Aorta (tissue), 5 donors: ENCODE results near the gene SUMO1. TPM values are rescaled to one million over a fixed set of nuclear protein-coding genes. Genes with fewer than 3 reads are reported as not detected.

Experiments used
- ATAC-seq: fragments of 200-7000 bp; cut with Tn5 transposase; one replicate; pipeline ENCODE4 v1.9.1; 2022; ENCODE audit warnings: moderate library complexity; ENCODE audit not compliant: low FRiP score
- DNase-seq, 2 donors: peaks; one replicate each; pipeline ENCODE4 v3.0.0-alpha.2; 2020
- H3K27ac ChIP-seq, 2 donors: one replicate each; pipeline ENCODE4 v1.5.1; 2013; ENCODE audit warnings: low read length in 2 of 2, mild to moderate bottlenecking in 2 of 2, moderate library complexity in 2 of 2, control low read depth in 1 of 2, inconsistent platforms in 1 of 2, low read depth in 1 of 2
- H3K27me3 ChIP-seq, 2 donors: one replicate each; pipeline ENCODE4 v1.6.1; 2013; ENCODE audit warnings: control low read depth in 1 of 2, low read length in 1 of 2, mild to moderate bottlenecking in 1 of 2, moderate library complexity in 1 of 2; ENCODE audit not compliant: insufficient read depth in 2 of 2, control insufficient read depth in 1 of 2
- H3K36me3 ChIP-seq, 2 donors: one replicate each; pipeline ENCODE4 v1.6.1; 2013; ENCODE audit warnings: control low read depth in 1 of 2, low read length in 1 of 2, mild to moderate bottlenecking in 1 of 2; ENCODE audit not compliant: insufficient read depth in 2 of 2, control insufficient read depth in 1 of 2
- H3K4me1 ChIP-seq, 2 donors: one replicate each; pipeline ENCODE4 v1.6.1; 2013; ENCODE audit warnings: low read length in 2 of 2, control low read depth in 1 of 2, mild to moderate bottlenecking in 1 of 2, moderate library complexity in 1 of 2; ENCODE audit not compliant: insufficient read depth in 2 of 2, control insufficient read depth in 1 of 2
- H3K4me3 ChIP-seq, 2 donors: one replicate each; pipeline ENCODE4 v1.5.1; 2013; ENCODE audit warnings: low read length in 2 of 2, control low read depth in 1 of 2, mild to moderate bottlenecking in 1 of 2
- H3K9me3 ChIP-seq: one replicate; pipeline ENCODE4 v1.6.1; 2013; ENCODE audit warnings: mild to moderate bottlenecking, low read length; ENCODE audit not compliant: control insufficient read depth
- WGBS, 2 donors: extraction: QIAGEN DNeasy Blood & Tissue Kit; methylation state at CpG; one replicate each; pipeline ENCODE4 v1.1.7; 2013; 5-methylcytosine and 5-hydroxymethylcytosine counted together
- intact Hi-C, 2 donors: fragments of 100-400 bp; cut with DNase I; formaldehyde crosslinking; loops; one replicate each; pipeline versions ENCODE4 v1.14.2 to v1.15.0; 2022
- polyA plus RNA-seq, 2 donors: library from polyadenylated mRNA; stranded (reverse); fragments of 200-250 nt; gene quantifications; one replicate each; pipeline ENCODE4 v1.2.3, GENCODE V29; 2013
- total RNA-seq, 2 donors: library from RNA; stranded (reverse); fragmentation: NEBNext Ultra II Directional; extraction: Animal tissue kit (Norgen Biotek cat#: 25700); gene quantifications; one replicate each; pipeline ENCODE4 v1.2.1, GENCODE V29; 2021
- donor health status: healthy with polysubstance abuse.
- donor health status: Bipolar disorder and iron deficiency.
- donor health status: DM: no; HTN: no; CAD: no.
- donor health status: DM: no; HTN: no; CAD: no.
- donor health status: DM: yes; HTN: yes; CAD: no.

Gene SUMO1
- total and polyA plus RNA-seq, 4 donors: 57.4 to 161 (median 73.9) TPM

DNA sequence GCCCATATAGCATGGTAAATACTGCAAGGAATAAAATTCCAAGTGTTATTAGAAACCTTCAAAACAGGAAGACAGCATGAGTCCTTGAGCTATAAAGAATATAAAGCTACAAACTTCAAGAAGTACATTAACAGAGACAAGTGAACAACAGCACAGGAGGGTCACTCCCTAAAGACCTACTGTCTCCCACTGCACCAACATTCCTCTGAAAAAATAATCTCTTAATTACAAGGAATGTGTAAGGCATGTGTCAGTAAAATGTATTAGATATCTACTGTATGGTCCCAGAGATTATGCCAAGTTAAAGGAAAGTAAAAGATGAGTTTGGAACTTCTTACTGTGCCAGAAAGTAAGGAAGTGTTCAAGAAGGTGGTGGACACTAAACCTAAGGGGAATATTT lies 29.9 kb downstream of the SUMO1 start:
- DNase-seq (no peak), ATAC-seq (no peak)
- no peak overlapping the region for H3K4me3 ChIP-seq
- no peaks in the 10 kb centered on the region for H3K9me3 ChIP-seq
- H3K27ac ChIP-seq: no peak overlapping the region
- H3K27me3 ChIP-seq: no peaks in the 10 kb centered on the region
- intact Hi-C loops: no loop called here
- no peaks in the 10 kb centered on the region for H3K36me3 ChIP-seq
- H3K4me1 ChIP-seq: no peaks in the 10 kb centered on the region

DNA sequence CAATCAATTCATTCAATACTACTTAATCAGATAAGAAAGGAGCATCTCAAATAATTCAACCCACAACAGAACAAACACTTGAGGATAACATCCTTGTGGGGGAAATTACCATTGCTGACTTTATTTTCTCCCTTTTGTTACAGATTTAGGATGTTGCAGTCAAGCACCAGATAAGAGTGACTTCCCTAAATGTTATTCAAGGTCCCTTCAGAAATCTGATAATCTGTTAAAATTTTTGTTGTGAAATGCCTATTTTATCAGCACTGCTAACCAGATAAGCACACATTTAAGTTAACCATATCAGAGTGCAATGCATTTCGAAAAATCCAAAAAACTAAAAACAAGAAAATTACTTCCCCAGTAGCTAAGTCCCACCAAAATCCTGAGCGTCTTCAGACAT lies 33.5 kb downstream of the SUMO1 start:
- no peak overlapping the region for H3K27ac ChIP-seq
- WGBS, 2 donors: 89 to 93% methylated on average over 2 of the region's 2 CpGs
- H3K27me3 ChIP-seq: no peaks in the 10 kb centered on the region
- H3K4me1 ChIP-seq: no peaks in the 10 kb centered on the region
- no peaks in the 10 kb centered on the region for H3K9me3 ChIP-seq
- intact Hi-C loops: no loop called here
- no peak overlapping the region for H3K4me3 ChIP-seq
- no peaks in the 10 kb centered on the region for H3K36me3 ChIP-seq
- ATAC-seq: no peak
- no peak for DNase-seq

DNA sequence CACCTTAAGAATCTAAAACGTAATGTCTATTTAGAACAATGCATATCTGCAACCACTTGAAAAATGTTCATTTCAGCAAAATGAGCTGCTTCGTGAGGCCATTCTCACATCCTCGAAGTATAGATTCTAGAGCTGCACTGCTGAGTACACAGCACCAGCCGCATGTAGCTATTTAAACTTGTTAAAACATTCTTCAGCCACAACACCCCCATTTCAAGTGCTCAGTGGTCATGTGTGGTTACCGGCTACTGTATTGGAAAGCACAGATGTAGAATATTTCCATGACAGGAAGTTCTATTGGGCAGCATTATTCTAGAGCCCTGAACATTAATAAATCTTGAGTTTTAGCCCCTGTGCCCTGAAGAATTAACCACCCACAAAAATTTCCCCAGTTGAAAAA lies 35.0 kb downstream of the SUMO1 start:
- H3K27ac ChIP-seq: no peak overlapping the region
- no peak overlapping the region for H3K4me3 ChIP-seq
- DNase-seq (no peak), ATAC-seq (no peak)
- no peaks in the 10 kb centered on the region for H3K36me3 ChIP-seq
- WGBS, 2 donors: 90 to 91% methylated on average over 5 of the region's 5 CpGs
- no peaks in the 10 kb centered on the region for H3K9me3 ChIP-seq
- intact Hi-C loops: no loop called here
- no peaks in the 10 kb centered on the region for H3K27me3 ChIP-seq
- H3K4me1 ChIP-seq: no peaks in the 10 kb centered on the region

DNA sequence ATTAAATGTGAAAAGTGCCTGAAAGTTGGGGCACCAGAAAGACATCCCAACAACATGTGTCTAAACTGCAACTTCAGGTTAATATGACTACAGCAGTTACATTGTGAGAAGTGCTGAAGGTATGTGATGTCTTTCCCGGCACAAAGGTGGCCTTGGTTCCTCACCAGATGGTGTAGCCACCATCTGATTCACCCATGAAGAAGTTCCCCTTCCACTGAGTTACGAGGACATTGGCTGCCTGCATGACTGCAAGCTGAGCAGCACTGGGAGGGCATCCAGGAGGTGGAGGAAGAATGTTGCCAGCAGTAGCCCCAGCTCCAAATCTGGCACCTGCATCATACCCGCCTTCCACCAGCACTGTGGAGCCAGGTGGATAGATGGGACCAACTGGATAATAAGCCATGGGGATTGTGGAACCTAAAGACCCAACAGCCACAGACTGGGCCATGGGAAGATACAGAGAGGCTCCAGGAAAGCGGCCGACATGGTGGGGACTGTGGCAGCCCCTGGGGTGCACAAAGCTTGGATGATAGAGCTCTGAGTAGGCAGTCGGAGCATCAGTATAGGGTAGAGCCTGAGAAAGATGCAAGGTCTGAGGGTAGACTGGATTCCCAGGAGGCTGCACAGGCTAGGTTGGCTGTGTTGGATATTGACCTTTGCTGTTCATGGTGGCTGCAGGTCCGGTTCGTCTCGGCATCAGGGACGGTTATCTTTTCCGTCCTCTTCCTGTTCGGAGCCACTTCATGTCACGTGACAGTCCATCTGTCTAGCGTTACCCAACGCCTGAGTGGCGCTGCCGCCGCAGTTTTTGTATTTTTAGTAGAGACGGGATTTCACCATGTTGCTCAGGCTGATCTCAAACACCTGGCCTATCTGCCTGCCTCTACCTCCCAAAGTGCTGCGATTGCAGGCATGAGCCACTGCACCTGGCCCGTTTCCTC lies 36.9 kb downstream of the SUMO1 start:
- Histone ChIP-seq H3K9me3 (no peaks in the 10 kb centered on the region), H3K4me1 (no peaks in the 10 kb centered on the region), H3K27ac (no peak overlapping the region), H3K4me3 (no peak overlapping the region), H3K36me3 (no peaks in the 10 kb centered on the region), H3K27me3 (no peaks in the 10 kb centered on the region)
- WGBS, 2 donors: 92 to 93% methylated on average over 21 of the region's 21 CpGs
- DNase-seq (no peak), ATAC-seq (no peak)
- intact Hi-C loops: no loop called here

DNA sequence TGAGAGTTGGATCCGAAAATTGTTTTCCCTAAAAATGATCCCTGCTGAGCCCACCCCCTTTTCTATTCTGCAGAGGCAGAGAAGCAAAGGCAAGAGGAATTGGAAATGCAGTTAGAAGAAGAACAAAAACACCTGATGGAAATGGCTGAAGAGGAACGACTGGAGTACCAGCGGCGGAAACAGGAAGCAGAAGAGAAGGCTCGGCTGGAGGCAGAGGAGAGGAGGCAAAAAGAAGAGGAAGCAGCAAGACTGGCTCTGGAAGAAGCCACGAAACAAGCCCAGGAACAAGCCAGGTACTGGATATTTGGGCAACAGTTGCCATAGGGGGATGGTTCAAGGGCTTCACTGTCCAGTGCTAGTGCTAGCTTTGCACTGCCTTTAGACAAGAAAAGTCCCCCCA lies 41.7 kb downstream of the SUMO1 start:
- no peak overlapping the region for H3K27ac ChIP-seq
- no peaks in the 10 kb centered on the region for H3K27me3 ChIP-seq
- ATAC-seq (no peak), DNase-seq (no peak)
- WGBS, 2 donors: 77 to 84% methylated on average over 6 of the region's 6 CpGs
- no peaks in the 10 kb centered on the region for H3K9me3 ChIP-seq
- no peak overlapping the region for H3K4me3 ChIP-seq
- intact Hi-C loops: no loop called here
- no peaks in the 10 kb centered on the region for H3K36me3 ChIP-seq
- no peaks in the 10 kb centered on the region for H3K4me1 ChIP-seq

DNA sequence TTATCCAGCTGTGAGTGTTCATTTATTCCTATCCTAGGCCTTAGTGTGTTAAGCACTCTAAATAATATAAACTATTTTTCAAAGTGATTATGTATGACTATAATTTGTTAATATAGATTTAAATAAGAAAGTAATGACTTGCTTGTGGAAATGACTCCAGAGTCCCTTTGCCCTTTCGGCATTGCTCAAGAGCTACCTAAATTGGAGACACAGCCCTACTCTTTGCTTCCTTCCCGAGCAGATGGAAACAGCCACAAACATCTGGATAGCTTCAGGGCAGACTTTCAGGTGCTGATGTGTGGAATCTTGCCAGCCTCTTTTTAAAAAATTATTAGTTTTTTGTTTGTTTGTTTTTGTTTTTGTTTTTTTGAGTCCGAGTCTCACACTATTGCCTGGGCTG lies 44.0 kb downstream of the SUMO1 start:
- intact Hi-C loops: no loop called here
- H3K36me3 ChIP-seq: no peaks in the 10 kb centered on the region
- DNase-seq: no peak
- no peak for ATAC-seq
- H3K9me3 ChIP-seq: no peaks in the 10 kb centered on the region
- H3K27ac ChIP-seq: no peak overlapping the region
- no peaks in the 10 kb centered on the region for H3K27me3 ChIP-seq
- no peak overlapping the region for H3K4me3 ChIP-seq
- WGBS, 2 donors: 91 to 94% methylated on average over 3 of the region's 3 CpGs
- H3K4me1 ChIP-seq: no peaks in the 10 kb centered on the region

DNA sequence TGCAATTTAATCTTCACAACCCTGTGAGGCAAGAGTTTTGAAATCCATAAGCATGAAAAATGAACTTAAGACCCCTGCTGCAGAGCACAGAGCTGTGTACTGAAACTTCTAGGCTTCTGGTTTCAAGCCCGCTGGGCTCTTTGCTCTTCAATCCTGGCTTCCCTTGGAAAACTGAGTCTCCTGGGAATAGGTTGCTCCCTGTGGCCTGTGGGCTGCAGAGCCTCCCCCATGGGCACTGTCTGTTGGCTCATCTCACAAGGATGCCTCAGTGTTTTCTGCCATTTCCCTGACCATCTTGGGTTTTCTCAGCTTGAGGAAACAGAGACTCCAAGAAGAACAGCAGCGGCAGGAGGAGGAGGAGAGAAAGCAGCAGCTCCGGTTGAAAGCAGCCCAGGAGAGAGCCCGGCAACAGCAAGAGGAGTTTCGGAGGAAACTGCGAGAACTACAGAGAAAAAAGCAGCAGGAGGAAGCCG lies 44.5 kb downstream of the SUMO1 start:
- no peak for ATAC-seq
- no peaks in the 10 kb centered on the region for H3K9me3 ChIP-seq
- DNase-seq: no peak
- H3K27ac ChIP-seq: no peak overlapping the region
- H3K4me1 ChIP-seq: no peaks in the 10 kb centered on the region
- H3K4me3 ChIP-seq: no peak overlapping the region
- intact Hi-C loops: no loop called here
- WGBS, 2 donors: 76 to 77% methylated on average over 7 of the region's 7 CpGs
- no peaks in the 10 kb centered on the region for H3K27me3 ChIP-seq
- H3K36me3 ChIP-seq: no peaks in the 10 kb centered on the region

DNA sequence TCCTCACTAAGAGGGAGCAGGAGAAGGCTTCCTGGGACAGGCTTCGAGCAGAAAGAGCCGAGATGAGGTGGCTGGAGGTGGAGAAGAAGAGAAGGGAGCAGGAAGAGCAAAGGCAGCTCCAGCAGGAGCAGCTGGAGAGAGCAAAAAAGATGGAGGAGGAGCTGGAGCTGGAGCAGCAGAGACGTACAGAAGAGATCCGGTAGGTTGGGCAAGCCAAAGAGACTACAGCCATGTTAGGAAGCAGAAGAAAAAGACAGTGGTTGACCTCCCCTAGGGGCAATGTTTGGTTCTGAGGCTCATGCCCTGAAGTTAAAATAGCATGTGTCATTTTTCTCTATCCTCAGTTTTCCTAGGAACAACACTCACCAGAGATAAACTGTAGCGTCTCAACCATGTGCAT lies 45.1 kb downstream of the SUMO1 start:
- Histone ChIP-seq H3K4me1 (no peaks in the 10 kb centered on the region), H3K4me3 (no peak overlapping the region), H3K9me3 (no peaks in the 10 kb centered on the region), H3K27ac (no peak overlapping the region), H3K36me3 (no peaks in the 10 kb centered on the region), H3K27me3 (no peaks in the 10 kb centered on the region)
- no peak for ATAC-seq
- intact Hi-C loops: no loop called here
- 88 to 92% methylated on average over 5 of the region's 5 CpGs for WGBS, 2 donors
- no peak for DNase-seq

DNA sequence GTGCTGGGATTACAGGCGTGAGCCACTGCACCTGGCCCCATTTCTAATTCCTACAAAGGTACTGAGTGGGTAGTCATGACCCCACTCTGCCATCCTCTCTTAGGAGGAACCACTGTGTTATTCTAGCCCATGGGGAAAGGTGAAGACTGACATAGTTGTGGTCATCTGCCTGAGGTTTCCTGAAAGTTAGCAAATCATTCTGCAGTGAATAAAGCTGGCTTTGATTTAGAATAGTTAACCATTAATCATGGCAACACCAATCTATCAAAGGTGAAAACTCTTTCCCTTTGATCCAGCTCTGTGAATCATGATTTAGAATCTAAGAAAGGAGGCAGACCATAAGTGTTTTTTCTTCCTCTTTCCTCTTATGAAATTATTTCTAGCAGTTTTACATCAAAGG lies 50.8 kb downstream of the SUMO1 start:
- no peaks in the 10 kb centered on the region for H3K27me3 ChIP-seq
- H3K36me3 ChIP-seq: no peaks in the 10 kb centered on the region
- no peaks in the 10 kb centered on the region for H3K9me3 ChIP-seq
- H3K4me1 ChIP-seq: no peaks in the 10 kb centered on the region
- 82 to 87% methylated on average over 1 of the region's 1 CpG for WGBS, 2 donors
- intact Hi-C loops: no loop called here
- no peak overlapping the region for H3K4me3 ChIP-seq
- no peak for ATAC-seq
- DNase-seq: no peak
- H3K27ac ChIP-seq: no peak overlapping the region
